Measurements from ENCODE around the gene ABCB4. TPM values are rescaled to one million over a fixed set of nuclear protein-coding genes. Genes with fewer than 3 reads are reported as not detected.

Gene ABCB4
- polyA plus RNA-seq, 3 donors from 2014 or later: 0.17 to 0.53 TPM; not detected in 1

Other genes starting within 250 kb of the ABCB4 start
- gene CROT, start 130.0 kb downstream of the ABCB4 start, polyA plus RNA-seq: 10 to 100 TPM in 1 of 3 donors, 1 to 10 TPM in 2; 3.9 to 13.2 (median 7.5) TPM
- 10 to 100 TPM; 55.5 to 66.5 (median 56.0) TPM for gene ABCB1, start 125.2 kb upstream of the ABCB4 start, polyA plus RNA-seq
- gene RUNDC3B, start 152.7 kb upstream of the ABCB4 start, polyA plus RNA-seq: 1 to 10 TPM in 2 of 3 donors, not detected in 1; 1.0 to 1.1 TPM